HepG2 (cell line): ENCODE data around the gene TLE7. TPM values are rescaled to one million over a fixed set of nuclear protein-coding genes. Genes with fewer than 3 reads are reported as not detected.

Experiments
- AKNA ChIP-seq: sonication (generic); formaldehyde crosslinking; IDR thresholded peaks from 2 replicates; pipeline ENCODE4 v1.4.0; 2020; ENCODE audit warnings: missing genetic modification reagents, borderline replicate concordance
- BATF2 ChIP-seq: sonication (generic); formaldehyde crosslinking; IDR thresholded peaks from 2 replicates; pipeline ENCODE4 v1.8.0; 2022; ENCODE audit warnings: mild to moderate bottlenecking, missing genetic modification reagents, moderate library complexity
- CBX2 ChIP-seq, 2 experiments: fragments of 200-600 bp in 1 of 2; sonication (generic); formaldehyde crosslinking in 1 of 2; IDR thresholded peaks; 2 replicates each; pipeline versions ENCODE4 v1.7.0 to v1.8.1; 2018 to 2022; ENCODE audit warnings: low read depth in 2 of 2, low read length in 1 of 2, mild to moderate bottlenecking in 1 of 2, missing genetic modification reagents in 1 of 2
- HOXA3 ChIP-seq: sonication (generic); formaldehyde crosslinking; IDR thresholded peaks from 2 replicates; pipeline ENCODE4 v1.5.0; 2020; ENCODE audit warnings: missing genetic modification reagents
- NFYB ChIP-seq: sonication (generic); formaldehyde crosslinking; IDR thresholded peaks from 2 replicates; pipeline ENCODE4 v1.4.0; 2020; ENCODE audit warnings: missing genetic modification reagents
- ZBTB33 ChIP-seq: sonication (generic); formaldehyde crosslinking; IDR thresholded peaks from 2 replicates; pipeline ENCODE4 v1.4.0; 2020; ENCODE audit warnings: missing genetic modification reagents
- ZBTB4 ChIP-seq: sonication (generic); formaldehyde crosslinking; IDR thresholded peaks from 2 replicates; pipeline ENCODE4 v1.4.0; 2020; ENCODE audit warnings: missing genetic modification reagents, mild to moderate bottlenecking, borderline replicate concordance
- ZNF101 ChIP-seq: sonication (generic); formaldehyde crosslinking; IDR thresholded peaks from 2 replicates; pipeline ENCODE4 v1.4.0; 2020; ENCODE audit warnings: mild to moderate bottlenecking, low read depth, missing genetic modification reagents, borderline replicate concordance
- polyA plus RNA-seq, 8 experiments: library from polyadenylated mRNA; depleted of rRNA in 3 of 8; stranded (reverse) in 7 of 8; unstranded in 1 of 8; fragments of >200 nt; fragmentation: Illumina TruSeq in 4 of 8; extraction: Trizol in 4 of 8; gene quantifications; 2 replicates each; pipeline versions ENCODE4 v1.2.1 to v1.2.3, GENCODE V29; 2011 to 2016; ENCODE audit warnings: low read depth in 4 of 8, missing spikeins in 1 of 8, mixed read lengths in 1 of 8; ENCODE audit not compliant: insufficient read depth in 1 of 8
- total RNA-seq, 5 experiments: library from RNA; depleted of rRNA; stranded (reverse); fragments of >200 nt; fragmentation: Illumina TruSeq; extraction: Trizol; gene quantifications; 2 replicates each; pipeline ENCODE4 v1.2.3, GENCODE V29; 2016; ENCODE audit warnings: low read depth in 1 of 5
- TF ChIP-seq, protein P1 (sequence below): sonication (generic); formaldehyde crosslinking; IDR thresholded peaks from 2 replicates; pipeline ENCODE4 v1.4.0; 2020; ENCODE audit warnings: missing genetic modification reagents, borderline replicate concordance
- TF ChIP-seq, protein P2 (sequence below): sonication (generic); formaldehyde crosslinking; IDR thresholded peaks from 2 replicates; pipeline ENCODE4 v1.9.0; 2022; ENCODE audit warnings: missing genetic modification reagents, mild to moderate bottlenecking, borderline replicate concordance

Gene TLE7
- total and polyA plus RNA-seq, 2 of the 13 experiments (the other 11 are each of a cell fraction or from before 2014, with no cell fraction given): not detected

- TF ChIP-seq AKNA (CRISPR knock-in tag) (no peak), NFYB (CRISPR knock-in tag) (no peak), ZBTB4 (CRISPR knock-in tag) (no peak), HOXA3 (CRISPR knock-in tag) (peak; percentile 77), ZNF101 (CRISPR knock-in tag) (no peak), CBX2 (IDR thresholded peaks at IDR 0.05; ENCODE audit: low read depth, low read length) (no peak), CBX2 (CRISPR knock-in tag; IDR thresholded peaks at IDR 0.05; ENCODE audit: low read depth) (no peak), ZBTB33 (CRISPR knock-in tag) (peak; percentile 71; the same call in 1 of the 2 replicates), BATF2 (no peak)
- TF ChIP-seq, protein P1, sequence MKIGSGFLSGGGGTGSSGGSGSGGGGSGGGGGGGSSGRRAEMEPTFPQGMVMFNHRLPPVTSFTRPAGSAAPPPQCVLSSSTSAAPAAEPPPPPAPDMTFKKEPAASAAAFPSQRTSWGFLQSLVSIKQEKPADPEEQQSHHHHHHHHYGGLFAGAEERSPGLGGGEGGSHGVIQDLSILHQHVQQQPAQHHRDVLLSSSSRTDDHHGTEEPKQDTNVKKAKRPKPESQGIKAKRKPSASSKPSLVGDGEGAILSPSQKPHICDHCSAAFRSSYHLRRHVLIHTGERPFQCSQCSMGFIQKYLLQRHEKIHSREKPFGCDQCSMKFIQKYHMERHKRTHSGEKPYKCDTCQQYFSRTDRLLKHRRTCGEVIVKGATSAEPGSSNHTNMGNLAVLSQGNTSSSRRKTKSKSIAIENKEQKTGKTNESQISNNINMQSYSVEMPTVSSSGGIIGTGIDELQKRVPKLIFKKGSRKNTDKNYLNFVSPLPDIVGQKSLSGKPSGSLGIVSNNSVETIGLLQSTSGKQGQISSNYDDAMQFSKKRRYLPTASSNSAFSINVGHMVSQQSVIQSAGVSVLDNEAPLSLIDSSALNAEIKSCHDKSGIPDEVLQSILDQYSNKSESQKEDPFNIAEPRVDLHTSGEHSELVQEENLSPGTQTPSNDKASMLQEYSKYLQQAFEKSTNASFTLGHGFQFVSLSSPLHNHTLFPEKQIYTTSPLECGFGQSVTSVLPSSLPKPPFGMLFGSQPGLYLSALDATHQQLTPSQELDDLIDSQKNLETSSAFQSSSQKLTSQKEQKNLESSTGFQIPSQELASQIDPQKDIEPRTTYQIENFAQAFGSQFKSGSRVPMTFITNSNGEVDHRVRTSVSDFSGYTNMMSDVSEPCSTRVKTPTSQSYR (CRISPR knock-in tag): no peak
- TF ChIP-seq, protein P2, sequence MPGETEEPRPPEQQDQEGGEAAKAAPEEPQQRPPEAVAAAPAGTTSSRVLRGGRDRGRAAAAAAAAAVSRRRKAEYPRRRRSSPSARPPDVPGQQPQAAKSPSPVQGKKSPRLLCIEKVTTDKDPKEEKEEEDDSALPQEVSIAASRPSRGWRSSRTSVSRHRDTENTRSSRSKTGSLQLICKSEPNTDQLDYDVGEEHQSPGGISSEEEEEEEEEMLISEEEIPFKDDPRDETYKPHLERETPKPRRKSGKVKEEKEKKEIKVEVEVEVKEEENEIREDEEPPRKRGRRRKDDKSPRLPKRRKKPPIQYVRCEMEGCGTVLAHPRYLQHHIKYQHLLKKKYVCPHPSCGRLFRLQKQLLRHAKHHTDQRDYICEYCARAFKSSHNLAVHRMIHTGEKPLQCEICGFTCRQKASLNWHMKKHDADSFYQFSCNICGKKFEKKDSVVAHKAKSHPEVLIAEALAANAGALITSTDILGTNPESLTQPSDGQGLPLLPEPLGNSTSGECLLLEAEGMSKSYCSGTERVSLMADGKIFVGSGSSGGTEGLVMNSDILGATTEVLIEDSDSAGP (CRISPR knock-in tag): 0 out of 2 replicates have a peak, but pooled peaks have one; percentile 16
- TF ChIP-seq, all 625 proteins: peak for 9
These were observed 47.3 kb upstream of the TLE7 start, which contains the start of gene ZNF19 (continued) for GRCh38 chr16:71489122-71489521.
